ENCODE measurements around the gene THSD7B.
A peak's percentile ranks its signal among the peaks of the same experiment; 100 is the strongest.
"Not testable (repeated sequence)": the region's sequence is repeated elsewhere in the genome, so short reads cannot be mapped to it uniquely, and the experiment has no call there.

THSD7B gene

GRCh38 chr2:137570484-137570883, 805.1 kb downstream of the THSD7B start:
- DNase-seq: no peak

- DNase-seq: not testable (repeated sequence)
These were observed 822.5 kb downstream of the THSD7B start for GRCh38 chr2:137587834-137588233.

- not testable (repeated sequence) for DNase-seq
These were observed 823.2 kb downstream of the THSD7B start for GRCh38 chr2:137588578-137588977.

DNA sequence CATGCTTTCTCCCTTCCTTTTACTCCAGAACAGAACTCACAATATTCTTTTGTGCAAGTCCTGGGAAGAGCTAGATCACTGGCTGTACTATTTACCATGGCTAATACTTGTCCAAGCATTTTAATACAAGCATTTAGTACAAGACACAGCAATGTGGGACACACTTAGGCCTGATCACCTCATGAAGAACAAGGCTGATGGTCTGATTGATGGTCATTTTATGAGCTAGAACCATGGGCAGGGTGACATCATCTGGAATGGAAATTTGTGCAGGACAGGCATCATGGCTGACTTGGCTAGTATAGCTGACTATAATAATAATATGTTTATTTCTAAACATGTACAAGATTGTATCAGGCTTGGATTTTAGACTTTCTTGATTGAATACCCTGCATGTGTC, 824.8 kb downstream of the THSD7B start:
- DNase-seq: no peak

- DNase-seq: no peak
These were observed 842.5 kb downstream of the THSD7B start for GRCh38 chr2:137607722-137608318.

- no peak for DNase-seq
These were observed 873.6 kb downstream of the THSD7B start for GRCh38 chr2:137638932-137639331.

DNA sequence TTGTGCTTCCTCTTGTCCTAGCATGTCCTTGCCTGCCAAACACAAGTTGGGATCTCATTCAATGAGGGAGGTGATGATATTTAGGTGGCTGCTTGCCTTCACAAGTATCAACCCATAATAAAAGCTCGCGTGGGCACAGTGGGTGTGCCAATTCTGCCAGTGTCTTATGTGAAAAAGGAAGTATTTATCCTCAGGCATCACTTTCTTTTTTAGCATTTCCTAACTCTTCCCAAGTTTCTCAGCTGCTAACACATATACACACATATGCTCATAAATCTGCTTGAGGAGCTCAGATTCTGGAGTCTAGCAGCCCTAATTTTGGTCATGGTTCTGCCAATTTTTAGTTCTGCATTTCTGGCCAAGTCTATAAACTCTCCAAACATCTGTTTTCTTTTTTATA, 879.4 kb downstream of the THSD7B start:
- DNase-seq: peak; percentile 54

DNA sequence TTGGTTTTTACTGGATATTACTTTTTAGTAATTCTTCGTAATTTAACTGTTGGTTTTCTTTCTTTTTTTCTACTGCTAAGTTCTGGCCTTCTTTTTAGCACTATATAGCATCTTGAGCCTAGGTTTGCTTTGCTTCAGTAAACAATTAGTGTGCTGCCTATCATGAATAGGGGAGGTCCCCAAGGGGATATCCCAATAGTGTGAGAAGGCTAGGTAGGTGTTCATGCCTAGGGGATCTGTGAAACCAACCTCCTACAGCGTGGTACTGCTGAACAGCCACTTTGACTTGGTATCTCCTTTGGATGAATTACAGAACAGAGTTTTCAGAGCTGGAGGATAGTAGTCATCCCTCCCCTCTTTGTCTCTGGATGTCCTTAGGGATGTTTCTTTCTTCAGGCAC, 888.7 kb downstream of the THSD7B start:
- no peak for DNase-seq

GRCh38 chr2:137655814-137656213, 890.5 kb downstream of the THSD7B start:
- no peak for DNase-seq

DNA sequence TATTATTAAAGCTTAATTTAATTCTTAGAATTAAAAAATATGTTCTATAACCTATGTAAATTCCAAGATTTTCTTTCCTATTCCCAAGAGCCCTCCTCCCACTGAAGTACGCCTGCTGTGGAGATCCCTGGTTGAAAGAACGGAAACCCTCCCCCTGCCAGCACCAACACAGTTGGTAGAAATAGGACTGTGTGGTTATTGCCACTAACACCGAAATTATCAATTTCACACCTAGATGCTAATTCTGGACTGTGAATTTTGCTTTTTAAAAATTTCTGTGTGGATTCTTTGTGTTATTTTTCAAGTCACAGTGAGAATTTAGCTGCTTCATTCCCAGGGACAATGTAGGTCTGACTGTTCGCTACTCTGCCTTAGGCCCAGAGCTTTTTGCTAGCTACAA, 893.1 kb downstream of the THSD7B start:
- DNase-seq: no peak

DNA sequence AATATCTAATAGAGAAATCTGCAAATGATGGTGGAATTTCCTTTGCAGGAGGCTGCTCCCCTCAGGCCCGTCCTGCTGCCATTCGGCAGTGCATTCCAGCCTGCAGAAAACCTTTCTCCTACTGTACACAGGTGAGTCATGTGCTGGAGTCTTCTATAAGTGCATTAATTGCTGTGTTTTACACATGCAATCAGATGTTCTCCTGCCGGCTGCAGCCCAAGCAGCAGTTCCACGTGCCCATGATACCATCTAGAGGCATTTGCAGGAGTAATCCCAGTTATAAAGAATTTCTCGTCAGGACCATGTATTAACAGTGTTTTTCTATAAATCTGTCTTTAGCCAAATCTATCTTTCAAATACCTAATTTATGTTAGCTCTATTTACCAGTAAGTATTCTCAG, 894.3 kb downstream of the THSD7B start:
- peak; percentile 71 for DNase-seq

DNA sequence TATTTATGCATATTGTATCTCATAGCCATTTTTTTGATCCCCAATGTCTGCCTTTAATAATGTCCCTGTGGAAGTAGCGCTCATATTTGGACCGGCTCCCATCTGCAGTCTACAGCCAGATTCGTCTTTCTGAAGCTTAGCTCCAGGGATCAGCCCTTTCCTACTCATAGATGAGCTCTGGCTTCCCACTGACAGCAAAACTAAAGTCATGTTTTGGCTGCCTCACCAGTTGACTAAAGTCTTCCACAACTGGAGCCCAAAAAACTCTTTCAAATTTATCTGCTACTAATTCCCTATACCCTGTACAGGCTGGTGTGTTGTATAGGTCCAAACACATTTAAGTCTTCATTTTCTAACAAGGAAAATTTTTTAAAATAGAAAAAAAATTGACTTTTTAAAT, 904.8 kb downstream of the THSD7B start:
- no peak for DNase-seq

DNA sequence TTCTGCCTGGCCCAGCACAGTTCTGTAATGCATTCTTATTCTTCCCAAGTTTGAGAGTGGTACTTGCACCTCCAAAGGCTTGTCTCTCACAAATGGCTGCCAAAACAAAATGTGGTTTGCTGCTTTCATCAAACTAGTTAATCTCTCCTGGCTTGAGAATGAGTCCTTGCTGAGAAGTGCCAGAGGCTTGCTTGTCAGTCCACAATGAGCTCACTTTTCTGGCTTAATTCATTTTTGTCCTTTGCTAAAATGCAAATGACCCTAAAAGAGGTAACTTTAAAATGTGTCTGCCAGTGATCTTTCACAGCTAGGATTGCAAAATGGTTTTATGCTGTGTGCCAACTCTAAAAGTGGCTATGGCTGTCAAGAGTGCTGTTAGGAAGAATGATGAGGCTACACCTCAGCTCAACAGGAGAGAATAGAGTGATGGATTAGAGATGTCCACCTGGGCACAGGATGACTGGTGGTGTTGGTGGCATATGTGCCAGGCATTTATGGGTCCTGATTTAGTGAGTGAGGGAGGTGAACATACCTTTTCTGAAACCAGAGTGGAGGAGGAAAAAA, 907.7 kb downstream of the THSD7B start:
- no peak for DNase-seq

DNA sequence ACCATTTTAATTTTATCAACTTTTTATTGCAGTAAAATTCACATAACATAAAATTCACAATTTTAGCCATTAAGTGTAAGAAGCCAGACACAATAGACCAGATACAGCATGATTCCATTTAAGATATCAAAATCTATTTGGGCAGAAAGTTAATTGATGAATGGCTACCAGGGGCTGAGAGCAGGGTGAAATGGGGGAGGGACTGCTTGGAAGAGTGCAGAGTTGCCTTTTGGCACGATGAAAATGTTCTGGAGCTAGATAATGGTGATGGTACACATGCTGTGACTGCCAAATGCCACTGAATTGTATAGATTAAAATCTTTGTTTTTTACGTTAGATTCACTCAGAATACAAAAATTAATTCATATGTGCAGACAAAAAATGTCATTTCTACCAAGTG, 909.6 kb downstream of the THSD7B start:
- no peak for DNase-seq

- peak; percentile 1 for DNase-seq
These were observed 910.4 kb downstream of the THSD7B start for GRCh38 chr2:137675584-137676327.

- DNase-seq: no peak
These were observed 911.0 kb downstream of the THSD7B start for GRCh38 chr2:137676346-137676745.

- DNase-seq: peak; percentile 8
These were observed 912.1 kb downstream of the THSD7B start for GRCh38 chr2:137677466-137677865.

DNA sequence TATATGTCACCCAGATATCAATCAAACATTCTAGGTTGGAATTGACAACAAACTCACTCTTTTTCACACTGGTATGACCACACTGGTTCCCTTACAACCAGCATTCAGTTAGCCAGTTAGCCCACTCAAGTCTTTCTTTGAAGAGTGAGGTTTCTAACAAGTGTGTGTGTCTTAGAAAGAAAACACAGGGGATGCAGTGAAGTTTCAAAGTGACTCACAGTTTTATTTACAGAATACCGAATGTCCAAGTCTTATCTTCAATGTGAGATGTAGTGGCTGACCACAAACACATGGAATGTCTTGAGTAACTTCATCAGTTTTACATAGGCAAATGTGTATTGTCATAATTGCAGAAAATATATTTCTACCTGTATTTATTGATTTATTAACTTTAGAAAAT, 924.2 kb downstream of the THSD7B start:
- DNase-seq: no peak

- DNase-seq: no peak
These were observed 928.2 kb downstream of the THSD7B start for GRCh38 chr2:137693534-137693933.

DNA sequence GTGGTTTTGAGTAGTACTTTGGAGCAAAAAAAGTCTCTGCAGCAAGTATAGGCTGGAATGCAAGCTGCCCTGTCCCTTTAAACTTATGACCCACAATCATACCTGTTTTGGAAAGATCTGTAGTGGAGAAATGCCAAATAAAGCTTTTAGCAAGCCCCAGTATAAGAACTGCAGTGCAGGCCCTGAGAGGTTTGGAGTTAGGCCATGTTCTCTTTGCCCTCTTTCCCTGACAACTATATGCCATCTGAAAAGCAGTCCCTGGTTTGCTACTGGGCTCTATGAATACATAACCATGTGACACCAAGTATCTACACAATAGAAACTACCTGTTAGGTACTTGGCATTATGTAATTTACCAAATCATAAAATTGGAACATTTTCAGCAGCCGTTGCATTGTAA, 931.6 kb downstream of the THSD7B start:
- no peak for DNase-seq

DNA sequence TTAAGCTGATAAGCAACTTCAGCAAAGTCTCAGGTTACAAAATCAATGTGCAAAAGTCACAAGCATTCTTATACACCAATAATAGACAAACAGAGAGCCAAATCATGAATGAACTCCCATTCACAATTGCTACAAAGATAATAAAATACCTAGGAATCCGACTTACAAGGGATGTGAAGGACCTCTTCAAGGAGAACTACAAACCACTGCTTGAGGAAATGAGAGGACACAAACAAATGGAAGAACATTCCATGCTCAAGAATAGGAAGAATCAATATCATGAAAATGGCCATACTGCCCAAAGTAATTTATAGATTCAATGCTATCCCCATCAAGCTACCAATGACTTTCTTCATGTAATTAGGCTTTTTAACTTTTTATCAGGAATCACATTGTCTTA, 934.9 kb downstream of the THSD7B start:
- DNase-seq: not testable (repeated sequence)

DNA sequence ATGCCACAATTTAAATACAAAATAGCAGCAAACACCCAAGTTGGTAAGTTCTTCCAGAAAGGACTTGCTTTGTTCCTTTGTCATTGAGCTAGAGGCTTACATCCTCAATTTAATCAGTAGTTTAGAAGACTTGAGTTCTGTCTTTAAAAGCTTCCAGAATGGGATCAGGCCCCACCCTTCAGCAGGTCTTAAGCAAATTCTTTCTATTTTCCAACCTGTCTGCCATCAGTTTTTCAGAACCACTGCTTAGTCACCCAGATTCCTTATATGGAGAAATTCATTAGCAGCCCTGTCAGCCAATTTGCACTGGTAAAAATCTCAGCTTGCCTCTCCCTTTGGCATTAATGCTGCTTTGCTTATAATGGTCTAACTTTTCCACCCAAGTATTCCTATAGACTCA, 935.3 kb downstream of the THSD7B start:
- DNase-seq: no peak

DNA sequence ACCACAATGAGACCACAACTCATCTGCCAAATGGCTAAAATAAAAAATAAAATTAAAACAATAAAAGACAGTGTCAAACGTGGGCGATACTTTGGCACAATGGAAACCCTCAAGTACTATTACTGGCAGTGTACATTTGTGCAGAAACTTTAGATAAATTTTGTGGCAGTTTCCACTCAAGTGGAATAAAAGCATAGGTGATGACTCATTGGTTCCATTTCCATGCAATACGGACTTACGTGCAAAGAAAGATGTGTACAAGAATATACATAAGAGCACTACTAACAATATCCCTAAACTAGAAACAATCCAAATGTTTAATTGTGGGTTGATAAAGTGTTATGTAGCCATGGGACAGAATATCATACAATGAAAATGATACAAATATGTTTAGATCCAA, 940.0 kb downstream of the THSD7B start:
- DNase-seq: no peak

DNA sequence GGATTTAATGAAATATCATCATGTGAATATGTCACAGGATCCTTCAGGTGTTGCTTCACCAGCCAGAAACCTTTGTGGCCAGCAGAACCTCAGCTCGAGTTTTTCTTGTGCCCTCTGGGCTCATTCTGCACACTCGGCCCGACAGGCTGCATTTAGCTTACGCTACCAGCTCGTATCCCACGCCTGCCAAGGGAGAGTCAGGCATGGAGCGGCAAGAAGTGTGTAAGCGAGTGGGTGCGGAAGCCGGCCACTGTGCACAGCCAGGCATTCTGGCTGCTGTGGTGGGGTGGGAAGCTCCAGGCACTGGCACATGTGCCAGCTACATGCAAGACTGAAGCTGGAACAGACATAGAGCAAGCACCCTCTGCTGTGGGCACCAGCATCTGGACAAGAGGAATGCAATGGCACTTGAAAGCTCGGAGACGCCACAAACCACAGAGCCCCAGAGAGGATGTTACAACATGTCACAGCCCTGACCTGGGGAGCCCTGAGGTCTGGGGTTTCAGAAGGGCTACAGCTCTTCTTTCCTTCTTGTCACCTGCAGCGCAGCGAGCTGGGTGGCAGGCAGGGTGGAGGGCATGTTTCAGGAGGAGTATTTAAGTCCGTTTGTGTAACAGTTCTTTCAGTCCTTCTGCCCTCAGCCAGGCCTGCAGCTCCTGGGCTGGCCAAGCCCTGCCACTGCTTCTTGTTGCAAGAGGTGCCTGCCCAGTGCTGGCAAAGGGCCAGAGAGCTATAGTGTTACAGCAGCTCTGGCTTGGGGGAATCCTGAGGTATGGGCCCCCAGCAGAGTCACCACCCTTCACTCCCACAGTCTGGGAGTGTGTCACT, 941.7 kb downstream of the THSD7B start:
- no peak for DNase-seq

All from NCI-H1694 (cell line).